Lower leg skin (tissue), 4 donors: ENCODE measurements around the gene MFSD12. TPM values are rescaled to one million over a fixed set of nuclear protein-coding genes. Genes with fewer than 3 reads are reported as not detected.

Experiments used
- DNase-seq, 2 donors: peaks; one replicate each; pipeline ENCODE4 v3.0.0-alpha.2; 2019; ENCODE audit warnings: low spot score in 2 of 2
- H3K4me3 ChIP-seq: fragments of 200-600 bp; sonication (generic); 2 replicates; pipeline ENCODE4 v1.5.1; 2017; ENCODE audit warnings: mild to moderate bottlenecking, low read depth; ENCODE audit not compliant: poor library complexity, severe bottlenecking
- CTCF ChIP-seq, 3 donors: fragments of 450-650 bp; IDR thresholded peaks; one replicate each; pipeline ENCODE4 v1.5.1; 2016; ENCODE audit warnings: antibody characterized with exemption in 3 of 3, mild to moderate bottlenecking in 3 of 3, moderate library complexity in 2 of 3
- POLR2A ChIP-seq, 2 donors: fragments of 450-650 bp; IDR thresholded peaks; one replicate each; pipeline ENCODE4 v1.6.1; 2016 to 2017; ENCODE audit warnings: antibody characterized with exemption in 2 of 2, mild to moderate bottlenecking in 1 of 2, moderate library complexity in 1 of 2
- WGBS, 2 donors: methylation state at CpG; one replicate each; pipeline ENCODE4 v1.1.5; 2018; 5-methylcytosine and 5-hydroxymethylcytosine counted together
- intact Hi-C: fragments of 100-400 bp; cut with DNase I; formaldehyde crosslinking; loops from one replicate; pipeline ENCODE4 v1.15.0; 2023; ENCODE audit warnings: low total_unique reads
- total RNA-seq, 4 donors: library from RNA; depleted of rRNA; stranded (reverse); fragments of >200 nt; gene quantifications; one replicate each; pipeline ENCODE4 v1.1.0, GENCODE V29; 2016

MFSD12 gene
- total RNA-seq, 4 donors from 2014 or later = 43.3 to 98.2 (median 56.3) TPM

GRCh38 chr19:3523361-3524077 lies 33.9 kb downstream of the MFSD12 start:
- TF ChIP-seq POLR2A (IDR thresholded peaks at IDR 0.05) (no peak), CTCF (IDR thresholded peaks at IDR 0.05) (no peak)
- 86 to 91% methylated on average over 16 to 21 of the region's 21 CpGs for whole genome bisulfite sequencing, 2 donors
- DNase-seq = no peak
- no peak overlapping the region for H3K4me3 ChIP-seq
- intact Hi-C loops = loop anchor here (10.0 kb wide), 1 partner anchor 91 kb away; no protein-coding TSS in a partner anchor

DNA sequence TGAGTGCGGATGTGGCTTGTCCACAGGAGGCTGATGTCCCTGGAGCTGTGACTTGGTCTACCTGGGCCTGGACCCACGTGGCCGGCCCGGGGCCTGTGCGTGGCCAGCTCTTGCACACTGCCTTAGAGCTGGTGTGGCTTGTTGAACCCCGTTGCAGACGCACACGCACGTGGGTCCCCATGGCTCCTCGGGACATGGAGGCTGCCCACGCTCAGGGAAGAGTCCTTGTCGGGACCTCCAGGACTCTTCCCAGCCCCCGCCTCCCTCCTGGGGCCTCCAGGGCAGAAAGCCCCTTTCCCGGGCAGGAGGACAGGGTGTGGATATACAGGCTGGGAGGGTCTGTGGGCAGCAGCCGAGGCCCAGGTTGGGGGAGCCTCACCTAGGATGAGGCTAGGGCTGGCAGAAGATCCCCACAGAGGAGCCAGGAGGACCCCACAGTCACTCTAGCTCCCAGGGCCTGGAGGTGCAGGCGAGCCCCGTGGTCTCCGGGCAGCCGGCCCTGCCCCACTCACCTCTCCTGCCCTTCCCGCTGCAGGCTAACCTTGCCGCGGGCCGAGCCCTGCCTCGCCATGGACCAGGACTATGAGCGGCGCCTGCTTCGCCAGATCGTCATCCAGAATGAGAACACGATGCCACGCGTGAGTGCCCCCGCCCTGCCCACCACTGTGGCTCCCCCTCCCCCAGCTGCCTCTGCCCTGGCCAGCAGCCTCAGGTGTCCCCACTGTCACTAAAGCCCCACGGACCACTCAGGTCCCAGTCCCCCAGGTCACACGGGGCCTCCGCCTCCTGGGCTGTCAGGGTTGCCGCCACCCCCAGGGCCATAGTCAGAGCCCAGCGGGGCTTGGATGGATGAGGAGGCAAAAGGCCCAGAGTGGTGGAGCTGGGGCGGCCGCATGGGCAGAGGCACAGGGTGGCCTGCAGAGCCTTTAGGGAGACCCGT lies 34.7 kb downstream of the MFSD12 start:
- no peak for DNase-seq

GRCh38 chr19:3521104-3521445 lies 36.3 kb downstream of the MFSD12 start:
- H3K4me3 ChIP-seq = no peak overlapping the region
- intact Hi-C loops = loop anchor here (10.0 kb wide), 1 partner anchor 94 kb away; no protein-coding TSS in a partner anchor
- no peak for TF ChIP-seq POLR2A (IDR thresholded peaks at IDR 0.05)
- no peak for TF ChIP-seq CTCF (IDR thresholded peaks at IDR 0.05)
- WGBS, 2 donors = 48 to 69% methylated on average over 7 of the region's 7 CpGs
- no peak for DNase-seq

More for the DNA sequence above, 34.7 kb downstream of the MFSD12 start:
- TF ChIP-seq CTCF (IDR thresholded peaks at IDR 0.05) = no peak
- TF ChIP-seq POLR2A (IDR thresholded peaks at IDR 0.05) = no peak
- no peak overlapping the region for H3K4me3 ChIP-seq
- WGBS, 2 donors = 90 to 93% methylated on average over 28 to 36 of the region's 40 CpGs
- intact Hi-C loops = loop anchor here (10.0 kb wide), 1 partner anchor 92 kb away; no protein-coding TSS in a partner anchor

- no peak for TF ChIP-seq POLR2A (IDR thresholded peaks at IDR 0.05)
- no peak for TF ChIP-seq CTCF (IDR thresholded peaks at IDR 0.05)
- no peak overlapping the region for H3K4me3 ChIP-seq
- peak in 1 of 2 donors; percentile 47 for DNase-seq
- WGBS, 2 donors = 65 to 69% methylated on average over 33 to 37 of the region's 37 CpGs
- intact Hi-C loops = loop anchor here (10.0 kb wide), 1 partner anchor 94 kb away; no protein-coding TSS in a partner anchor
Measured at GRCh38 chr19:3520166-3521103, 37.0 kb downstream of the MFSD12 start.

DNA sequence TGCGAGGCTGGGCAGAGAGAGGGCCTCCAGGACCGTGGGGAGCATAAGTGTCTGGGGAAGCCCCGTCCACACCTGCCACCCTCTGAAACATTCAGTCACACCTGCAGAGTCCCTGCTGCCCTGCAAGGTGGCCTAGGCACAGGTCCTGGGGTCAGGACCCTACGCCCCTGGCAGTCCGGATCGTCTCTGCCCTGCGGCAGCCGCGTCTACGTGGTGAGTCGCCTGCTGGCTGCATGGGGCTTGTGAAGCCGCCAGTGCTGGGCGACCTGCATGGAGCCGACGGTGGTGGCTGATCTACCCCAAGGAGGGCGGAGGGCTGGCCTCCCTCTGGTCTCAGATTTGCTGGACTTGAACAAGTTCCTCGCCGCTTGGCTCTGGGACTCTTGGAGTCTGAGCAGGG lies 38.3 kb downstream of the MFSD12 start:
- intact Hi-C loops = no loop called here
- no peak for DNase-seq
- no peak overlapping the region for H3K4me3 ChIP-seq
- TF ChIP-seq POLR2A (IDR thresholded peaks at IDR 0.05) (no peak), CTCF (IDR thresholded peaks at IDR 0.05) (no peak)
- 81 to 88% methylated on average over 16 to 18 of the region's 18 CpGs for WGBS, 2 donors
